GM21447 (cell line): Measurements from ENCODE around the gene PRR7.

Source experiments
- ATAC-seq: cut with Tn5 transposase; IDR thresholded peaks from one replicate; pipeline ENCODE4 v1.9.1; 2021; ENCODE audit not compliant: unreplicated experiment

PRR7 gene

GRCh38 chr5:177434942-177435738 is 11.5 kb upstream of the PRR7 start:
- ATAC-seq: no peak

DNA sequence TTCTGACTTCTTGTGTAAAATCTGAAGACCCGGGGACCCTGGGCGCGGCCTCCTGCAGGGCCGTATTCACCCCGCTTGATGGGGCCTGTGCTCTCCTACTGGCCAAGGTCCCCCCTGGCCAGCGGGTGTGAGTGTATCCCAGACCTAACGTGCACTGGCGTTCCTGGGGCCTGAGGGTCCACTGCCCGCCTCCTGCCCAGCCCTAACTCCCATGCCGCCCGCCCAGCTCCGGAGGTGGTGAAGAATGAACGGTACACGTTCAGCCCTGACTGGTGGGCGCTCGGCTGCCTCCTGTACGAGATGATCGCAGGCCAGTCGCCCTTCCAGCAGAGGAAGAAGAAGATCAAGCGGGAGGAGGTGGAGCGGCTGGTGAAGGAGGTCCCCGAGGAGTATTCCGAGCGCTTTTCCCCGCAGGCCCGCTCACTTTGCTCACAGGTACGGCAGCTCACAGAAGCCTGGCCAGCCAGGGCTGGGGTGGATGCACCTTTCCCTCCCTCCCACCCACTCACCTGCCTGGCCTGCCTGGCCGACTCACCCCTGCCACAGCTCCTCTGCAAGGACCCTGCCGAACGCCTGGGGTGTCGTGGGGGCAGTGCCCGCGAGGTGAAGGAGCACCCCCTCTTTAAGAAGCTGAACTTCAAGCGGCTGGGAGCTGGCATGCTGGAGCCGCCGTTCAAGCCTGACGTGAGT is 10.6 kb upstream of the PRR7 start:
- no peak for ATAC-seq

DNA sequence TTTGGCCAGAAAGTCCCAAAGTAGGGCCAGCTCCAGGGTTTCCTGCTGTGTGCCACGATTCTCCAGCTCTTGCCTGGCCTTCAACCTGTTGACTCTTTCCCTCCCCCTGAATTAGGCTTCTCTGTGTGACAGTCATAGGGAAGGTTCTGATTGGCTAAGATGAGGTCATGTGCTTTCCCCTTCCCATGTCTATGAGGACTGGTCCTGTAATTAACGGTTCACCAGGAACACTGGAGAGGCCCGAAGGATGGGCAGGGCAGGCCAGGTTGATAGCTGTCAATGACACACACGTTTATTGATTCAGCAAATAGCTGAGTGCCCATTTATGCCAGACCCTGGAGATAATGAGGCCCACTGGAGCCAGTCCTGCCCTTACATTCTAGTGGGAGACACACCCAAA is 9.0 kb upstream of the PRR7 start:
- ATAC-seq: no peak

DNA sequence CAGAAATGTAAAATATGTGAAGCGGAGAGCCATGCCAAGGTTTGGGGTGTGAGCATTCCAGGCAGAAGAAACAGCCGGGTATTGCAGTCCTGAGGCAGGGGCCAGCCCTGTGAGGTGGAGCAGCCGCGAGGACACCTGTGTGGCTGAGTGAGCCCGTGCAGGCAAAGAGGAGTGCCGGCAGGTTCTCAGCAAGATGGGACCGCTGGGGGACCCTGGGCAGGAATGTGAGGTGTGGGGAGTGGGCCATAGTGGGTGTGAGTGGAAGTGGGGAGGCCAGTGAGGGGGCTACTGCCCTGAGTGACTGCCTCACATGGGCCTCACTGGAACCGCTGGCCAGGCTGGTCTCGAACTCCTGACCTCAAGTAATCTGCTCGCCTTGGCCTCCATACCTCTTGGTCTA is 8.1 kb upstream of the PRR7 start:
- ATAC-seq: no peak

DNA sequence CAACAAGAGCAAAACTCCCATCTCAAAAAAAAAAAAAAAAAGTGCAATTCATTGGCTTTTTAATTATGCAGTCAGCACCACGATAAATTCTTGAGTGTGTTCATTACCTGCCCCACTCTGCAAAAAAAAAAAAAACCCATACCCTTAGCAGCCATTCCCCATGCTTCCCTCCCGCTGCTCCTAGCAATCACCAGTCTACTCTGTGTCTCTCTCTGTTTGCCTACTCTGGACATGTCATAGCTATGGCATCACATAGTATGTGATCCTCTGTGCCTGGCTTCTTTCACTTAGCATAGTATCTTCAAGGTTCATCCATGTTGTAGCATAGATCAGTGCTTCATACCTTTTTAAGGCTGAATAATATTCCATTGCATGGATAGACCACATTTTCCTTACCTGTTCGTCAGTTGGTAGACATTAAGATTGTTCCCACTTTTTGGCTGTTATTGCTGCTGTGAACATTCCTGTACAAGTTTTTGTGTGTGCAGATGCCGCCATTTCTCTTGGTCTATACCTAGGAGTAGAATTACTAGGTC is 7.0 kb upstream of the PRR7 start:
- ATAC-seq: no peak

DNA sequence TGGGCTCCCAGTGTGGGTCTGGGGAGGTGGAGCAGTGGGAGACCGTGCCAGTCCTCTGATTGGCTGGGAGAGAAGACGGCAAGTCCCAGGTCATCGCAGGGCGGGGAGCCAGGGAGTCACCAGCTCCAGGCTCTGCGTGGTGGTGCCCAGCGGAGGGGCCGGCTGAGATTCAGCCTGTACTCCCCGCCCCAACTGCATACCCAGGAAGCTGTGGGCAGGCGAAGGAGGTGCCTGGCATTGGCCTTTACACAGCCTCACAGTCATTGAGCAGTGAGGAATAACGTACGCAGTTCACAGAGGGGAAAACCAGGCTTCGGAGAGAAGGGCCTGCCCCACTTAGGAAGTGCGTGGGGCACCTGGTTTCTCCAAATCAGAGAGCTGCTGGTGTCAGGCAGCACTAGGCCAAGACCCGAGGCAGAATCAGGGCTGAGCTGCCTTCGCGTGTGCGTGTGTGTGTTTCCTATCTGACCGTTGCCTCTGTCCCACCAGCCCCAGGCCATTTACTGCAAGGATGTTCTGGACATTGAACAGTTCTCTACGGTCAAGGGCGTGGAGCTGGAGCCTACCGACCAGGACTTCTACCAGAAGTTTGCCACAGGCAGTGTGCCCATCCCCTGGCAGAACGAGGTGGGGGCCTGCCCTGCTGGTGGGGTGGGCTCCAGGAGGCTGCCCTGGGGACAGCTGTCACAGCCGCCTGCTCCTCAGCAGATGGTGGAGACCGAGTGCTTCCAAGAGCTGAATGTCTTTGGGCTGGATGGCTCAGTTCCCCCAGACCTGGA is 6.2 kb upstream of the PRR7 start:
- no peak for ATAC-seq

DNA sequence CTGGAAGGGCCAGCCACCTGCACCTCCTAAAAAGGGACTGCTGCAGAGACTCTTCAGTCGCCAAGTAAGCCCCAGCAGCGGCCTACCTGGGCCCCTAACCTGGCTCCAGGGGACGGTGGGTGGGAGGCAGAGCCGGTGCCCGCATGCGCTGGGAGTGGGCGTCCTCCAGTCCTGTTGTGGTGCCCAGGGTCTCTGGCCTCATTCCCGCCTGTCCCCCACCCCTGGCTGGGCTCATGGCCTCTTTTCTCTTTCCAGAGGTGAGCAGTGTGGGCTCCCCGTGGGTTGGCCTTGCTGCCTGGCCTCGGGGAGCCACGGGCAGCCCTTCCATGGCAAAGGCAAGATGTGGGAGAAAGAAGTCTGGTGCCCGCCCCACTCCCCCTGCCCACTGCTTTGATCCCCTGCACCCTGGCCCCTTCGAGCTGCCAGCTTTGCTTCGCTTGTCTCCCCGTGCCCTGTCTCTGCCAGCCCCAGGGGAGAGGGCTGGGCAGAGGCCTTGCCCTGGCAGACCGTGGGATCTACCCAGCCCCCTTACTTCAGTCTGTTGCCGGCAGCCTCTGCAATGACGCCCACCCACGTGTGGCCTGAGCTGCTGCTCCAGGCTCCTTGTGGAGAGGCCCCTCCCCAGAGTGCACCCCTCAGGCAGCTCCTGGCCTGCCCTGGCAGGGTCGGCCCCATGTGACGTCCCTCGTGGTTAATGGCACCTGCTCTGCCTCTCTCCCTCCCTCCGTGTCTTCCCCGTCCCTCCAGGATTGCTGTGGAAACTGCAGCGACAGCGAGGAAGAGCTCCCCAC is 5.4 kb upstream of the PRR7 start:
- ATAC-seq: no peak

- ATAC-seq: no peak
These were observed 4.4 kb upstream of the PRR7 start for GRCh38 chr5:177442066-177442826.

- no peak for ATAC-seq
These were observed 3.2 kb upstream of the PRR7 start for GRCh38 chr5:177443144-177443983.

DNA sequence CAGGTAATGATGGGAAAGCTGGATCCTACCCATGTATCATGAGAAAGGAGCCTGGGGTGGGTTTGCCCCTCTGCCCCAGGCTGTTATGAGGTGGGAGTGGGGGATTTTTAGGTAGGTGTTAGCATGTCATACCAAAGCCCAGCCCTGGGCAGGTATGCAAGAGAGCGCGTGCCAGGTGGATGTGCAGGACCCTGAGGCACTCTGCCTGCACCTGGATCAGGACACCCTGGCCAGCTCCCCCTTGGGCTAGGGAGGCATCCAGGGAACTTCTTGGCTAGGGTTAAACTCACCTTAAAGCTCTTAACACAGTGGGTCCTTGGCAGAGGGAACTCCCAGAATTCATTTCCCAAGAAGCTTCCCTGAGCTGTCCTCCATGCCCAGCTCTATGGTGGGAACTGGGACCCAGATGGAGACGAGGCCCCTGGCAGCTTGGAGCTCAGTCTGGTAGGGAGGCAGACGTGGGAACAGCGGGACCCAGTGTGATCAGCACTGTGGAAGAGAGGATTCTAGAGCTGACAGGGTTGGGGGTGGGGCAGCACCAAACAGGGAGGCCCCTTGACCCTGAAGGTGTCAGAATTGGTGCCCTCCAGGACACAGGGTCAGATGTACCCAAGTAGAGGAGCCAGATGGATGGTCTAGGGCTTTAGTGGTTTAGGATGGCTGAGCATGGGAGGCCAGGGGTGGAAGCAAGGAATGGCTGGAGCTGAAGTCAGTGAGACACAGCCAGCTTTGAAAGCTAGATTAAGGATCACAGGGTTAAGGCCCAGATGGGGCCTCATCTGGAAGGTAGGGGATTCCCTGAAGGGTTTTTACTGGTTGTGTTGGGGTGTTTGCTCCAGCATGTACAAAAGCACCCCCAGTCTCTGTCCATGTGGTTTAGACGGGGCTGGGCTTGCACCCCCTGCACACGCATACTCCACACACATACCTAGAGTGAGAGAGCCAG is 2.2 kb upstream of the PRR7 start:
- ATAC-seq: no peak

DNA sequence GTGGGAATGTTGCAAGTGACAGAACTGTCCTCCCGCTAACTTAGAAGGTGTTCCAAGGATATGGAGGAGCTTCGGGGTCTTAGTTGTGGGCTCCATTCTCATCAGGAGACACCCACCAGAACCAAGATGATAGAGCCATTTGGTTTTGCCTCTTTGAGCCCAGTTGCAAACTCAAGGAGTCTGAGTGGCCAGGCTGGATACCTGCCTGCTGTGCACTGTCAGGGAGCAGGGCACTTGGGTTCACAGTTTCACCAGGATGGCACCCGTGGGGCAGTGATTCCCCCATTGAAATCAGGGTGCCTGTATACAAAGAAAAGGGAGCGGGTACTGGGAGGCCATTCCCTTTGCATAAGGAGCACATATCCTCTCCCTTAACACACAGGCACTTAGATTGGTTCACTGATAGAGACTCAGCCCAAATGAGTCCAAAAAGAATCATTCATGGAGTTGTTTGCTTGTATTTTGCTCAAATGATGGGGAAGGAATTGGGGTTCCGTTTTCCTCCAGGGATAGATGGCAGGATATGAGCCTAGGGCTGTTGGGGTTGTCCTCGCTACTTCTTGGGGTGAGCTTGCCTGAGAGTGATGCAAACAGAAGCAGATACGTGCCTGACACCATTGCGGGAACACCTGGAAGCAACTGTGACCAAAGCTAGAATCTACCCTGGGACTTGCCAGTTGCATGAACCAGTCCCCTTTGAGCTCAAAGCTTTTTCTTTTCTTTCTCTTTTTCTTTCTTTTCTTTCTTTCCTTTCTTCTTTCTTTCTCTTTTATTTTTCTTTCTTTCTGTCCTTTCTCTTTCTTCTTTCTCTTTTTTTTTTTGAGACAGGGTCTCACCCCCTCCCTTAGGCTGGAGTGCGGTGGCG is 1.3 kb upstream of the PRR7 start:
- ATAC-seq: no peak

- no peak for ATAC-seq
These were observed 756 bp upstream of the PRR7 start for GRCh38 chr5:177445917-177446199.

- ATAC-seq: peak; percentile 38
These were observed 524 bp downstream of the PRR7 start for GRCh38 chr5:177447066-177447610.

- no peak for ATAC-seq
These were observed 1.1 kb downstream of the PRR7 start for GRCh38 chr5:177447611-177448243.

- no peak for ATAC-seq
These were observed 1.8 kb downstream of the PRR7 start for GRCh38 chr5:177448244-177448950.
